ENCODE data around the gene GAGE12E. TPM values are rescaled to one million over a fixed set of nuclear protein-coding genes. Genes with fewer than 3 reads are reported as not detected.
"Not testable (repeated sequence)": the region's sequence is repeated elsewhere in the genome, so short reads cannot be mapped to it uniquely, and the experiment has no call there.

GAGE12E gene
- total RNA-seq, 1 experiment from 2014 or later = not detected

DNA sequence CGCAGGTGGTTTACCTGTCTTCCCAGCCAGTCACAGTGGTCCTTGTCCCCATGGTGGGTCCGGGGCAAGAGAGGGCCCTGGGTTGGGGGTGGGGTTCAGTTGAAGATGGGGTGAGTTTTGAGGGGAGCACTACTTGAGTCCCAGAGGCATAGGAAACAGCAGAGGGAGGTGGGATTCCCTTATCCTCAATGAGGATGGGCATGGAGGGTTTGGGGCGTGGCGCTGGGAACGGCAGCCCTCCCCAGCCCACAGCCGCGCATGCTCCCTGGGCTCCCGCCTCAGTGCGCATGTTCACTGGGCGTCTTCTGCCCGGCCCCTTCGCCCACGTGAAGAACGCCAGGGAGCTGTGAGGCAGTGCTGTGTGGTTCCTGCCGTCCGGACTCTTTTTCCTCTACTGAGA is 28.6 kb downstream of the GAGE12E start, which contains the start of gene GAGE12H:
GAGE12H (plus strand) TSS at position 301 of the 400 bp plus-strand sequence. CDS start 1,155 bp downstream, outside the sequence.
- H3K4me3 ChIP-seq (ENCODE audit: low read depth, low read length); H3K27me3 ChIP-seq (replicated peaks; ENCODE audit: control insufficient read depth, insufficient read depth, low read length); POLR2A ChIA-PET; BruUV-seq (replicated peaks); H3K9me3 Mint-ChIP-seq (ENCODE audit: unreplicated experiment); intact Hi-C loops (cut with micrococcal nuclease; ENCODE audit: unreplicated experiment); H3K27ac Mint-ChIP-seq (ENCODE audit: unreplicated experiment); H3K36me3 Mint-ChIP-seq (ENCODE audit: insufficient read depth, unreplicated experiment); DNase-seq; H3K27me3 Mint-ChIP-seq (ENCODE audit: insufficient read depth, unreplicated experiment); H3K4me3 Mint-ChIP-seq (ENCODE audit: unreplicated experiment); H3K4me1 Mint-ChIP-seq (ENCODE audit: low read depth, unreplicated experiment); H3K9me3 ChIP-seq; H3K4me1 ChIP-seq; CTCF ChIA-PET; H3K36me3 ChIP-seq (ENCODE audit: control insufficient read depth, insufficient read depth, low read length): not testable (repeated sequence)

DNA sequence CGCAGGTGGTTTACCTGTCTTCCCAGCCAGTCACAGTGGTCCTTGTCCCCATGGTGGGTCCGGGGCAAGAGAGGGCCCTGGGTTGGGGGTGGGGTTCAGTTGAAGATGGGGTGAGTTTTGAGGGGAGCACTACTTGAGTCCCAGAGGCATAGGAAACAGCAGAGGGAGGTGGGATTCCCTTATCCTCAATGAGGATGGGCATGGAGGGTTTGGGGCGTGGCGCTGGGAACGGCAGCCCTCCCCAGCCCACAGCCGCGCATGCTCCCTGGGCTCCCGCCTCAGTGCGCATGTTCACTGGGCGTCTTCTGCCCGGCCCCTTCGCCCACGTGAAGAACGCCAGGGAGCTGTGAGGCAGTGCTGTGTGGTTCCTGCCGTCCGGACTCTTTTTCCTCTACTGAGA is 38.1 kb downstream of the GAGE12E start, which contains the start of gene GAGE2A:
GAGE2A (plus strand) TSS at position 301 of the 400 bp plus-strand sequence. CDS start 1,155 bp downstream, outside the sequence.
- H3K27ac Mint-ChIP-seq (ENCODE audit: unreplicated experiment); H3K9me3 Mint-ChIP-seq (ENCODE audit: unreplicated experiment); H3K27me3 Mint-ChIP-seq (ENCODE audit: insufficient read depth, unreplicated experiment); H3K4me1 Mint-ChIP-seq (ENCODE audit: low read depth, unreplicated experiment); intact Hi-C loops (cut with micrococcal nuclease; ENCODE audit: unreplicated experiment); H3K4me1 ChIP-seq; POLR2A ChIA-PET; H3K9me3 ChIP-seq; H3K27me3 ChIP-seq (replicated peaks; ENCODE audit: control insufficient read depth, insufficient read depth, low read length); H3K36me3 Mint-ChIP-seq (ENCODE audit: insufficient read depth, unreplicated experiment); H3K4me3 ChIP-seq (ENCODE audit: low read depth, low read length); H3K4me3 Mint-ChIP-seq (ENCODE audit: unreplicated experiment); CTCF ChIA-PET; DNase-seq; H3K36me3 ChIP-seq (ENCODE audit: control insufficient read depth, insufficient read depth, low read length); BruUV-seq (replicated peaks): not testable (repeated sequence)

- H3K9me3 ChIP-seq; H3K27me3 ChIP-seq (replicated peaks; ENCODE audit: control insufficient read depth, insufficient read depth, low read length); H3K4me3 Mint-ChIP-seq (ENCODE audit: unreplicated experiment); H3K4me3 ChIP-seq (ENCODE audit: low read depth, low read length); intact Hi-C loops (cut with micrococcal nuclease; ENCODE audit: unreplicated experiment); H3K27ac Mint-ChIP-seq (ENCODE audit: unreplicated experiment); H3K4me1 Mint-ChIP-seq (ENCODE audit: low read depth, unreplicated experiment); POLR2A ChIA-PET; H3K9me3 Mint-ChIP-seq (ENCODE audit: unreplicated experiment); H3K27me3 Mint-ChIP-seq (ENCODE audit: insufficient read depth, unreplicated experiment); H3K36me3 Mint-ChIP-seq (ENCODE audit: insufficient read depth, unreplicated experiment); H3K36me3 ChIP-seq (ENCODE audit: control insufficient read depth, insufficient read depth, low read length); BruUV-seq (replicated peaks); CTCF ChIA-PET; H3K4me1 ChIP-seq: not testable (repeated sequence)
- DNase-seq = peak; percentile 1 to 32
These were observed 38.8 kb downstream of the GAGE12E start for GRCh38 chrX:49589769-49590478.

DNA sequence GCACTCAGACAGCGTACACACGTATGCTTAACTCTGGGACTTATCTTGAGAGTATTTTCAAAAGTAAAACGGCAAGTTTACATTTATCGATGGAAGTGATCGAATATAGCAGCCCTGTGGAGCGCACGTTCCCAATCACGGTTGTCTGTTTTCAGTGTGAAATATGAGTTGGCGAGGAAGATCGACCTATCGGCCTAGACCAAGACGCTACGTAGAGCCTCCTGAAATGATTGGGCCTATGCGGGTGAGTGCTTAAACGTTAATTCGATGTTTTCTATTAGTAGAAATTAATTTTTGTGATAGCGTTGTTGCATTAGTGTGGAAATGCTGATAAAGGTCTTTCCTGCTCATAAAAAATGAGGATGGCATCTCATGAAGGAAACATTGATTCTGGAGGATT is 39.4 kb downstream of the GAGE12E start:
- CTCF ChIA-PET = not testable (repeated sequence)

DNA sequence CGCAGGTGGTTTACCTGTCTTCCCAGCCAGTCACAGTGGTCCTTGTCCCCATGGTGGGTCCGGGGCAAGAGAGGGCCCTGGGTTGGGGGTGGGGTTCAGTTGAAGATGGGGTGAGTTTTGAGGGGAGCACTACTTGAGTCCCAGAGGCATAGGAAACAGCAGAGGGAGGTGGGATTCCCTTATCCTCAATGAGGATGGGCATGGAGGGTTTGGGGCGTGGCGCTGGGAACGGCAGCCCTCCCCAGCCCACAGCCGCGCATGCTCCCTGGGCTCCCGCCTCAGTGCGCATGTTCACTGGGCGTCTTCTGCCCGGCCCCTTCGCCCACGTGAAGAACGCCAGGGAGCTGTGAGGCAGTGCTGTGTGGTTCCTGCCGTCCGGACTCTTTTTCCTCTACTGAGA is 47.6 kb downstream of the GAGE12E start, which contains the start of gene GAGE1:
GAGE1 (plus strand) TSS at position 301 of the 400 bp plus-strand sequence. CDS start 1,155 bp downstream, outside the sequence.
- H3K27ac Mint-ChIP-seq (ENCODE audit: unreplicated experiment); H3K4me1 Mint-ChIP-seq (ENCODE audit: low read depth, unreplicated experiment); H3K9me3 Mint-ChIP-seq (ENCODE audit: unreplicated experiment); H3K9me3 ChIP-seq; H3K27me3 Mint-ChIP-seq (ENCODE audit: insufficient read depth, unreplicated experiment); H3K36me3 ChIP-seq (ENCODE audit: control insufficient read depth, insufficient read depth, low read length); intact Hi-C loops (cut with micrococcal nuclease; ENCODE audit: unreplicated experiment); BruUV-seq (replicated peaks); H3K4me3 Mint-ChIP-seq (ENCODE audit: unreplicated experiment); DNase-seq; CTCF ChIA-PET; POLR2A ChIA-PET; H3K36me3 Mint-ChIP-seq (ENCODE audit: insufficient read depth, unreplicated experiment); H3K4me3 ChIP-seq (ENCODE audit: low read depth, low read length); H3K4me1 ChIP-seq; H3K27me3 ChIP-seq (replicated peaks; ENCODE audit: control insufficient read depth, insufficient read depth, low read length): not testable (repeated sequence)

More for the DNA sequence above, 39.4 kb downstream of the GAGE12E start:
- H3K36me3 Mint-ChIP-seq (ENCODE audit: insufficient read depth, unreplicated experiment); H3K4me3 Mint-ChIP-seq (ENCODE audit: unreplicated experiment); H3K4me1 ChIP-seq; DNase-seq; H3K27ac Mint-ChIP-seq (ENCODE audit: unreplicated experiment); H3K9me3 ChIP-seq; H3K4me1 Mint-ChIP-seq (ENCODE audit: low read depth, unreplicated experiment); H3K27me3 Mint-ChIP-seq (ENCODE audit: insufficient read depth, unreplicated experiment); H3K4me3 ChIP-seq (ENCODE audit: low read depth, low read length); H3K36me3 ChIP-seq (ENCODE audit: control insufficient read depth, insufficient read depth, low read length); intact Hi-C loops (cut with micrococcal nuclease; ENCODE audit: unreplicated experiment); H3K27me3 ChIP-seq (replicated peaks; ENCODE audit: control insufficient read depth, insufficient read depth, low read length); H3K9me3 Mint-ChIP-seq (ENCODE audit: unreplicated experiment); BruUV-seq (replicated peaks); POLR2A ChIA-PET: not testable (repeated sequence)

Other genes with a start within 250 kb of the GAGE12E start
- gene GAGE10, start 247.6 kb upstream of the GAGE12E start, total RNA-seq (2022) = not detected in 2 replicates
- not detected in 2 replicates for gene GAGE12J, start 229.3 kb upstream of the GAGE12E start, total RNA-seq (2022)
- not detected in 2 replicates for gene GAGE13, start 219.7 kb upstream of the GAGE12E start, total RNA-seq (2022)
- gene GAGE12C, start 19.1 kb upstream of the GAGE12E start, total RNA-seq (2022) = not detected in 2 replicates
- not detected in 2 replicates for gene GAGE12D, start 9.6 kb upstream of the GAGE12E start, total RNA-seq (2022)
- not detected in 2 replicates for gene GAGE12F, start 9.6 kb downstream of the GAGE12E start, total RNA-seq (2022)
- not detected in 2 replicates for gene GAGE12G, start 19.1 kb downstream of the GAGE12E start, total RNA-seq (2022)
- not detected in 2 replicates for gene GAGE12H, start 28.7 kb downstream of the GAGE12E start, total RNA-seq (2022)
- not detected in 2 replicates for gene GAGE2A, start 38.2 kb downstream of the GAGE12E start, total RNA-seq (2022)
- gene GAGE1, start 47.7 kb downstream of the GAGE12E start, total RNA-seq (2022) = not detected in 2 replicates
- not detected in 2 replicates for gene PAGE1, start 144.7 kb downstream of the GAGE12E start, total RNA-seq (2022)